ENCODE measurements around the gene ENTPD7.
"Not testable (repeated sequence)": the region's sequence is repeated elsewhere in the genome, so short reads cannot be mapped to it uniquely, and the experiment has no call there.

ENTPD7 gene

DNA sequence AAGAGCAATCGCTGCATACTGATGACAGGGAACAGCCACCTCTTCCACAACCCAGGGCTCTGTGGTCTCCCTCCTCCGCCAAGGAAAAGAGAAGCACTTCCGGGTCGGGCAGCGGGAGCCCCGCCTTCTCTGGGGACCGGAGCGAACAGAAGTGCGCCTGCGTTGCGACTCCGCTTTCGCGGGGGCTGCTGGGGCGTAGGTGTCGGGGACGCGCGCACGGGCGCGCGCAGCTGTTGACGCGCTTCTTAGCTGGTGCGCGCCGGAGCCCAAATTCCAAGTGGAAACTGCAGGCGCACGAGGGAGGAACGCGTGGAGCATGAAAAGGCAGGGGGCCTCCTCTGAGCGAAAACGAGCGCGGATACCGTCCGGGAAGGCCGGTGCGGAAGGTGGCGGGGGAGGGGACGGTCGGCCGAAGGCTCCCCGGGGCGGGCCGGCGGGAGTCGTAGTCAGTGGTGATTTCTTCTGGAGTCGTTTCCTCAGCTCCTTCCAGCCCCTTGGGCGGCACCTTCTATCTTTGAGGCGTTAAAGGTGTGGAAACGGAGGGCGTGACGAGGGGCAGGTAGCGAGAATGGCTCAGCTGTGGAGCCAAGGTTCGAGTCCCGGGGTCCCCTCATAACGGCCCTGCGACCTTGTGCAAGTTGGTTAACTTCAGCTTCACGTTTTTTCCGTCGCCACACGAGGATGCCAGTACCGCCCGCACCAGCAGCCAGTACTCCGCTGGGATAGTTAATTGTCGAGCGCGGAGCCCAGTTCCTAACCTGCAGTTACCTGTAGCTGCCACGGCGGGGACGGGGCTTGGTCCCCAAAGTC, 72.9 kb downstream of the ENTPD7 start, which contains the start of the genes COX15 and CUTC:
Gene COX15, minus strand, starts transcription at position 95 of the 810 bp plus-strand sequence. Its CDS starts 78 bp downstream, at position 17.
Gene CUTC, plus strand, starts transcription at position 202 of the 810 bp plus-strand sequence. Its CDS starts 115 bp downstream, at position 317.
- no peaks in the 10 kb centered on the region for H3K27me3 ChIP-seq (ENCODE audit: low read depth, low read length)
- no peaks in the 10 kb centered on the region for H3K9me3 ChIP-seq (ENCODE audit: control insufficient read depth in 1 of 2, low read length in 2 of 2)
- H3K27ac ChIP-seq (ENCODE audit: low read length): peak within 1 kb of the TSS; percentile 93
- H3K4me3 ChIP-seq (ENCODE audit: low read depth in 1 of 2, low read length in 2 of 2): peak within 1 kb of the TSS; percentile 96 to 99
- H3K4me1 ChIP-seq (ENCODE audit: control insufficient read depth in 1 of 2, insufficient read depth in 2 of 2, low read length in 2 of 2): peaks cover 6 to 14% of the 10 kb centered on the region in 2 donors
- peaks cover 11 to 12% of the 10 kb centered on the region in 2 donors for H3K36me3 ChIP-seq (ENCODE audit: control insufficient read depth in 1 of 2, insufficient read depth in 2 of 2, low read length in 2 of 2)

DNA sequence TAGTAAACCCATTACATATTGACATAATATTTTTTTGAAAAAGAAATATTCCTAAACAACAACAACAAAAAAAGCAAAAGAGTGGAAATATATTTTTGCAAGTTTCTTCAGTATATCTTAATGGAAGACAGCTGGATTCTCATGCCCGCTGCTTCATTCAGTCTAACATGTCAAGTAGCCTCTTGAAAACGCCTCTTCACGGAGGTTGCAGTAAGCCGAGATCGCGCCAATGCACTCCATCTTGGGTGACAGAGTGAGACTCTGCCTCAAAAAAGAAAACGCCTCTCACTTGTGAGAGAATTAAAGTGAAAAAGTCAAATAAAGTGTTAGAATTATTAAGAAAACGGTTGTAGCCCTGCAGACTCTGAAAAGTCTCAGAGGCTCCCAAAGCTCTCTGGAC, 74.1 kb downstream of the ENTPD7 start:
- Histone ChIP-seq H3K4me1 (ENCODE audit: control insufficient read depth in 1 of 2, insufficient read depth in 2 of 2, low read length in 2 of 2) (peaks cover 6 to 14% of the 10 kb centered on the region in 2 donors), H3K36me3 (ENCODE audit: control insufficient read depth in 1 of 2, insufficient read depth in 2 of 2, low read length in 2 of 2) (peaks cover 9 to 13% of the 10 kb centered on the region in 2 donors), H3K4me3 (ENCODE audit: low read depth in 1 of 2, low read length in 2 of 2) (peak overlapping the region in 1 of 2 donors; percentile 9), H3K27me3 (ENCODE audit: low read depth, low read length) (no peaks in the 10 kb centered on the region), H3K27ac (ENCODE audit: low read length) (no peak overlapping the region), H3K9me3 (ENCODE audit: control insufficient read depth in 1 of 2, low read length in 2 of 2) (no peaks in the 10 kb centered on the region)

DNA sequence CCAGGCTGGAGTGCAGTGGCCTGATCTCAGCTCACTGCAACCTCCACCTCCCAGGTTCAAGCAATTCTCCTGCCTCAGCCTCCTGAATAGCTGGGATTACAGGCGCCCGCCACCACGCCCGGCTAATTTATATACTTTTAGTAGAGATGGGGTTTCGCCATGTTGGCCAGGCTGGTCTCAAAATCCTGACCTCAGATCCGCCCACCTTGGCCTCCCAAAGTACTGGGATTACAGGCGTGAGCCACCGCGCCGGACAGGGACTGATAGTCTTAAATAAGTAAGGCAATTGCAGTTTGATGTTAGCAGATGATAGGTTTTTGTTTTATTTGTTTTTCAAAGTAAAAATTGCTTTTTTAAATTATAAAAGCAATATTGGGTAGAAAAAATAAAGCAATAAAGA, 74.8 kb downstream of the ENTPD7 start:
- H3K4me1 ChIP-seq (ENCODE audit: control insufficient read depth in 1 of 2, insufficient read depth in 2 of 2, low read length in 2 of 2): peaks cover 6 to 14% of the 10 kb centered on the region in 2 donors
- not testable (repeated sequence) for H3K4me3 ChIP-seq (ENCODE audit: low read depth in 1 of 2, low read length in 2 of 2); H3K27me3 ChIP-seq (ENCODE audit: low read depth, low read length); H3K27ac ChIP-seq (ENCODE audit: low read length); H3K9me3 ChIP-seq (ENCODE audit: control insufficient read depth in 1 of 2, low read length in 2 of 2)
- peaks cover 9 to 16% of the 10 kb centered on the region in 2 donors for H3K36me3 ChIP-seq (ENCODE audit: control insufficient read depth in 1 of 2, insufficient read depth in 2 of 2, low read length in 2 of 2)

DNA sequence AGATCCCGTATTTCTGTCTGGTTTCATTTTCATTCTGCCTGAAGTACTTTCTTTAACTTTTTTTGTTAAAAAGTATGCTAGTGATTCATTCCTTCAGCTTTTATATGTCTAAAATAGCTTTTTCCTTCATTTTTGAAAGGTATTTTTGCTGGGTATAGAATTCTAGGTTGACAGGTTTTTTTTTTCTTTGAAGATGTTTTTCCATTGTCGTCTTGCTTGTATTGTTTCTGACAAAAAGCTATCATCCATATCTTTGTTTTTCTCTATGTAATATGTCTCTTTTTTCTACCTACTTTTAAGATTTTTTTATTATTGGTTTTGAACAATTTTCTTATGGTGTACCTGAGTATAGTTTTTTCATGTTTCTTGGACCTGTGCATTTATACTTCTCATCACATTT, 81.0 kb downstream of the ENTPD7 start:
- peaks cover 52 to 75% of the 10 kb centered on the region in 2 donors for H3K36me3 ChIP-seq (ENCODE audit: control insufficient read depth in 1 of 2, insufficient read depth in 2 of 2, low read length in 2 of 2)
- peaks cover 9 to 16% of the 10 kb centered on the region in 2 donors for H3K9me3 ChIP-seq (ENCODE audit: control insufficient read depth in 1 of 2, low read length in 2 of 2)

GRCh38 chr10:99740933-99741559, 81.7 kb downstream of the ENTPD7 start:
- Histone ChIP-seq H3K27me3 (ENCODE audit: low read depth, low read length) (no peaks in the 10 kb centered on the region), H3K36me3 (ENCODE audit: control insufficient read depth in 1 of 2, insufficient read depth in 2 of 2, low read length in 2 of 2) (peaks cover 57 to 82% of the 10 kb centered on the region in 2 donors), H3K9me3 (ENCODE audit: control insufficient read depth in 1 of 2, low read length in 2 of 2) (peaks cover 9 to 16% of the 10 kb centered on the region in 2 donors), H3K27ac (ENCODE audit: low read length) (no peak overlapping the region), H3K4me3 (ENCODE audit: low read depth in 1 of 2, low read length in 2 of 2) (peak overlapping the region in 1 of 2 donors; percentile 11), H3K4me1 (ENCODE audit: control insufficient read depth in 1 of 2, insufficient read depth in 2 of 2, low read length in 2 of 2) (peaks cover 0 to 4% of the 10 kb centered on the region in 2 donors)

More for the DNA sequence above, 81.0 kb downstream of the ENTPD7 start:
- peaks cover 0 to 4% of the 10 kb centered on the region in 2 donors for H3K4me1 ChIP-seq (ENCODE audit: control insufficient read depth in 1 of 2, insufficient read depth in 2 of 2, low read length in 2 of 2)
- no peak overlapping the region for H3K27ac ChIP-seq (ENCODE audit: low read length)
- H3K27me3 ChIP-seq (ENCODE audit: low read depth, low read length): no peaks in the 10 kb centered on the region
- peak overlapping the region in 1 of 2 donors; percentile 11 for H3K4me3 ChIP-seq (ENCODE audit: low read depth in 1 of 2, low read length in 2 of 2)

DNA sequence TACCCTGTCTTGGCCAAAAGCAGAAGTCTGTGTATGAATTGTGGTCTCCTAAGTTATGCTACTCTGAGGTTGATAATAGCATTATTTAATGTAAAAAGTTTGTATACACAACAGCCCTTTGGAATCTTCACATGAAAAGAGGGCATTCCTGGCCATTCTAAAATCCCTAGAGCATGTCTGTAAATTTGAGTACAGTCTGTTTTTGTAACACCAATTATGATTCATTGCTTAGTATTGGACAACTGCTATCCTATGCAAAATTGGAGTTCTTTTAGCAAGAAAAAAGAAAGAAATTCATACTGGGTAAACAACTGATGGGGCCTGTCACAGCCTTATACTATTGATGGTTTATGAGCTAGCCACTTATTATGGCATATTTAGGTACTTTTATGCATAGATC, 82.9 kb downstream of the ENTPD7 start:
- Histone ChIP-seq H3K9me3 (ENCODE audit: control insufficient read depth in 1 of 2, low read length in 2 of 2) (peaks cover 9 to 16% of the 10 kb centered on the region in 2 donors), H3K27ac (ENCODE audit: low read length) (no peak overlapping the region), H3K27me3 (ENCODE audit: low read depth, low read length) (no peaks in the 10 kb centered on the region), H3K4me1 (ENCODE audit: control insufficient read depth in 1 of 2, insufficient read depth in 2 of 2, low read length in 2 of 2) (peaks cover 0 to 4% of the 10 kb centered on the region in 2 donors), H3K36me3 (ENCODE audit: control insufficient read depth in 1 of 2, insufficient read depth in 2 of 2, low read length in 2 of 2) (peaks cover 61 to 78% of the 10 kb centered on the region in 2 donors), H3K4me3 (ENCODE audit: low read depth in 1 of 2, low read length in 2 of 2) (no peak overlapping the region)

- H3K27ac ChIP-seq (ENCODE audit: low read length): no peak overlapping the region
- peaks cover 0 to 4% of the 10 kb centered on the region in 2 donors for H3K4me1 ChIP-seq (ENCODE audit: control insufficient read depth in 1 of 2, insufficient read depth in 2 of 2, low read length in 2 of 2)
- peaks cover 60 to 79% of the 10 kb centered on the region in 2 donors for H3K36me3 ChIP-seq (ENCODE audit: control insufficient read depth in 1 of 2, insufficient read depth in 2 of 2, low read length in 2 of 2)
- no peaks in the 10 kb centered on the region for H3K27me3 ChIP-seq (ENCODE audit: low read depth, low read length)
- no peak overlapping the region for H3K4me3 ChIP-seq (ENCODE audit: low read depth in 1 of 2, low read length in 2 of 2)
- peaks cover 9 to 16% of the 10 kb centered on the region in 2 donors for H3K9me3 ChIP-seq (ENCODE audit: control insufficient read depth in 1 of 2, low read length in 2 of 2)
Measured at GRCh38 chr10:99742701-99743100, 83.4 kb downstream of the ENTPD7 start.

DNA sequence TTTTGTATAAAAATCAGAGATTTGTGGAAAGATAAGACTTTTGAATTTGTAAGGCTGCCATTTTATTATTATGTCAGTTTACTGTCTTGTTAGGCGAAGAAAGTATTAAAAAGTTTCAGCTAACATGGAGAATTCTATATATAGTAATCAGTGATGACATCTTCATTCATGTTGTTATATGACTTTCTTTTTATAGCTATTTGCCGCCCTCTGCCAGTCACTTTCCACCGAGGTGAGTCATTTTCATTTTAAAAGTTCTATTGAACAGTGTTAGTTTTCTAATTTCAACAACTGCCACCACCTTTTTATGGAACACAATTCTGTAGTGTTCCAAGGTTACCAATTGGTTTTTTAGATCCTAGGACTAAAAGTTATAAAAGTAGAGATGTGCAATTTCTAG, 84.5 kb downstream of the ENTPD7 start:
- Histone ChIP-seq H3K27ac (ENCODE audit: low read length) (no peak overlapping the region), H3K36me3 (ENCODE audit: control insufficient read depth in 1 of 2, insufficient read depth in 2 of 2, low read length in 2 of 2) (peaks cover 70 to 89% of the 10 kb centered on the region in 2 donors), H3K4me3 (ENCODE audit: low read depth in 1 of 2, low read length in 2 of 2) (no peak overlapping the region), H3K27me3 (ENCODE audit: low read depth, low read length) (no peaks in the 10 kb centered on the region), H3K9me3 (ENCODE audit: control insufficient read depth in 1 of 2, low read length in 2 of 2) (peaks cover 9 to 16% of the 10 kb centered on the region in 2 donors), H3K4me1 (ENCODE audit: control insufficient read depth in 1 of 2, insufficient read depth in 2 of 2, low read length in 2 of 2) (peaks cover 0 to 4% of the 10 kb centered on the region in 2 donors)

- H3K4me1 ChIP-seq (ENCODE audit: control insufficient read depth in 1 of 2, insufficient read depth in 2 of 2, low read length in 2 of 2); H3K27me3 ChIP-seq (ENCODE audit: low read depth, low read length); H3K4me3 ChIP-seq (ENCODE audit: low read depth in 1 of 2, low read length in 2 of 2); H3K27ac ChIP-seq (ENCODE audit: low read length); H3K9me3 ChIP-seq (ENCODE audit: control insufficient read depth in 1 of 2, low read length in 2 of 2): not testable (repeated sequence)
- H3K36me3 ChIP-seq (ENCODE audit: control insufficient read depth in 1 of 2, insufficient read depth in 2 of 2, low read length in 2 of 2): peaks cover 61 to 75% of the 10 kb centered on the region in 2 donors
Measured at GRCh38 chr10:99746166-99746565, 86.9 kb downstream of the ENTPD7 start.

- Histone ChIP-seq H3K4me1 (ENCODE audit: control insufficient read depth in 1 of 2, insufficient read depth in 2 of 2, low read length in 2 of 2) (no peaks in the 10 kb centered on the region), H3K4me3 (ENCODE audit: low read depth in 1 of 2, low read length in 2 of 2) (no peak overlapping the region), H3K36me3 (ENCODE audit: control insufficient read depth in 1 of 2, insufficient read depth in 2 of 2, low read length in 2 of 2) (peaks cover 43 to 68% of the 10 kb centered on the region in 2 donors), H3K27ac (ENCODE audit: low read length) (no peak overlapping the region), H3K9me3 (ENCODE audit: control insufficient read depth in 1 of 2, low read length in 2 of 2) (no peaks in the 10 kb centered on the region), H3K27me3 (ENCODE audit: low read depth, low read length) (no peaks in the 10 kb centered on the region)
Measured at GRCh38 chr10:99748823-99749451, 89.6 kb downstream of the ENTPD7 start.

GRCh38 chr10:99750641-99751040, 91.3 kb downstream of the ENTPD7 start:
- no peak overlapping the region for H3K27ac ChIP-seq (ENCODE audit: low read length)
- no peak overlapping the region for H3K4me3 ChIP-seq (ENCODE audit: low read depth in 1 of 2, low read length in 2 of 2)
- H3K4me1 ChIP-seq (ENCODE audit: control insufficient read depth in 1 of 2, insufficient read depth in 2 of 2, low read length in 2 of 2): no peaks in the 10 kb centered on the region
- peaks cover 45 to 69% of the 10 kb centered on the region in 2 donors for H3K36me3 ChIP-seq (ENCODE audit: control insufficient read depth in 1 of 2, insufficient read depth in 2 of 2, low read length in 2 of 2)
- H3K9me3 ChIP-seq (ENCODE audit: control insufficient read depth in 1 of 2, low read length in 2 of 2): no peaks in the 10 kb centered on the region
- no peaks in the 10 kb centered on the region for H3K27me3 ChIP-seq (ENCODE audit: low read depth, low read length)

Measured in muscle layer of duodenum (tissue), 2 donors.